ENCODE measurements around the gene LARP4.

DNA sequence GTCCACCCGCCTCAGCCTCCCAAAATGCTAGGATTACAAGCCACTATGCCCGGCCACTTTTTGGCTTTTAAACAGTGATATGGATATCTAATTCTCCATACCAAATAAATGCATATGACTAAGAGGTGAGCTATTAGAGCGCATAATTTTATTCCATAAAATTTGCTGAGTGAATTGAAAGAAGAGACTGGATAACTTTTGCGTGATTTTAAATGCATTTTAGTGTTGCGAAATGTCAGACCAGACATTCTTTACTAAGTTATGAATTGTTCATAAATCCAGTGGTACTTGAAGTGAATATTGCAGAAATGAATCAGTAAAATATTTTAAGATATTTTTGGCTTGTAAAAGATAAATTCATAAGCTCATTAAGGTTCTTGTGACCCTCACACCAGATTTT is 53.2 kb downstream of the LARP4 start:
- TF ChIP-seq POLR2A (IDR thresholded peaks at IDR 0.05) (no peak), CTCF (IDR thresholded peaks at IDR 0.05) (no peak)

Measured in Peyer's patch (tissue), 4 donors.